GM23248 (cell line): ENCODE data around the gene PLEKHG5. TPM values are rescaled to one million over a fixed set of nuclear protein-coding genes. Genes with fewer than 3 reads are reported as not detected.

Source experiments
- DNase-seq: peaks from one replicate; pipeline ENCODE4 v3.0.0-alpha.2; 2015
- H2AFZ ChIP-seq: fragments of 200-600 bp; sonication (generic); 2 replicates; pipeline ENCODE4 v1.6.1; 2016; ENCODE audit warnings: antibody characterized with exemption
- H3F3A ChIP-seq: fragments of 200-600 bp; sonication (generic); 2 replicates; pipeline ENCODE4 v1.6.1; 2016; ENCODE audit warnings: mild to moderate bottlenecking, antibody characterized with exemption, mixed run types; ENCODE audit not compliant: insufficient read depth
- H3K27ac ChIP-seq: fragments of 200-600 bp; sonication (generic); 2 replicates; pipeline ENCODE4 v1.5.1; 2016; ENCODE audit warnings: mild to moderate bottlenecking
- H3K27me3 ChIP-seq: fragments of 200-600 bp; sonication (generic); replicated peaks from 2 replicates; pipeline ENCODE4 v1.6.1; 2016; ENCODE audit warnings: mild to moderate bottlenecking; ENCODE audit not compliant: insufficient read depth
- H3K36me3 ChIP-seq: fragments of 200-600 bp; sonication (generic); 2 replicates; pipeline ENCODE4 v1.6.1; 2016; ENCODE audit warnings: low read depth, mild to moderate bottlenecking
- H3K4me1 ChIP-seq: fragments of 200-600 bp; sonication (generic); 2 replicates; pipeline ENCODE4 v1.6.1; 2016; ENCODE audit warnings: mild to moderate bottlenecking; ENCODE audit not compliant: insufficient read depth
- H3K4me2 ChIP-seq: fragments of 200-600 bp; sonication (generic); one replicate; pipeline ENCODE4 v1.6.1; 2016; ENCODE audit warnings: mild to moderate bottlenecking; ENCODE audit not compliant: unreplicated experiment
- H3K4me3 ChIP-seq: fragments of 200-600 bp; sonication (generic); 2 replicates; pipeline ENCODE4 v1.5.1; 2016; ENCODE audit warnings: mild to moderate bottlenecking
- H3K79me2 ChIP-seq: fragments of 200-600 bp; sonication (generic); 2 replicates; pipeline ENCODE4 v1.6.1; 2016; ENCODE audit warnings: mild to moderate bottlenecking; ENCODE audit not compliant: insufficient read depth
- H3K9ac ChIP-seq: fragments of 200-600 bp; sonication (generic); 2 replicates; pipeline ENCODE4 v1.6.1; 2016; ENCODE audit warnings: mild to moderate bottlenecking
- H3K9me2 ChIP-seq: fragments of 200-600 bp; sonication (generic); 2 replicates; pipeline ENCODE4 v1.6.1; 2016; ENCODE audit warnings: mixed run types, mild to moderate bottlenecking, moderate library complexity; ENCODE audit not compliant: insufficient read depth
- H3K9me3 ChIP-seq: fragments of 200-600 bp; sonication (generic); one replicate; pipeline ENCODE4 v1.6.1; 2017; ENCODE audit warnings: low read depth
- H4K20me1 ChIP-seq: fragments of 200-600 bp; sonication (generic); 2 replicates; pipeline ENCODE4 v1.6.0; 2016; ENCODE audit not compliant: insufficient read depth
- EZH2 ChIP-seq: fragments of 200-600 bp; sonication (generic); IDR thresholded peaks from 2 replicates; pipeline ENCODE4 v1.6.1; 2018; ENCODE audit warnings: antibody characterized with exemption, mild to moderate bottlenecking; ENCODE audit not compliant: insufficient read depth, poor library complexity, severe bottlenecking
- EZH2phosphoT487 ChIP-seq: fragments of 200-600 bp; sonication (generic); IDR thresholded peaks from 2 replicates; pipeline ENCODE4 v1.6.1; 2018; ENCODE audit warnings: antibody characterized with exemption, moderate library complexity, mild to moderate bottlenecking, low read depth; ENCODE audit not compliant: insufficient read depth
- WGBS, 2 experiments: methylation state at CpG; one replicate each; pipeline ENCODE4 v1.1.6; 2015 to 2017; ENCODE audit warnings: low lambda C conversion rate in 2 of 2, low coverage in 1 of 2; ENCODE audit errors: missing lambda C conversion rate in 2 of 2; 5-methylcytosine and 5-hydroxymethylcytosine counted together
- in situ Hi-C: fragments of 300-500 bp; cut with MboI; formaldehyde crosslinking; loops from 2 replicates; pipeline ENCODE4 v1.15.0; 2020
- polyA plus RNA-seq: library from polyadenylated mRNA; unstranded; fragments of >200 nt; fragmentation: Nextera tagmentation; extraction: Ambion mirVana; gene quantifications from 2 replicates; pipeline ENCODE4 v1.2.1, GENCODE V29; 2016
- total RNA-seq: library from RNA; depleted of rRNA; stranded (reverse); fragments of >200 nt; shearing (Covaris generic); gene quantifications from 2 replicates; pipeline ENCODE4 v1.2.3, GENCODE V29; 2014; rRNA removed

The PLEKHG5 gene
- 7.0 and 7.6 TPM in 2 replicates for total RNA-seq
- polyA plus RNA-seq = 2.0 and 2.8 TPM in 2 replicates

GRCh38 chr1:6491480-6491962, at the start of gene PLEKHG5:
Gene PLEKHG5 (minus strand): TSS chr1:6491667. CDS start chr1:6477571, 14,096 bp downstream.
- no peaks in the 10 kb centered on the region for H4K20me1 ChIP-seq
- H3K79me2 ChIP-seq = no peaks in the 10 kb centered on the region
- H3K9me3 ChIP-seq = no peaks in the 10 kb centered on the region
- no peaks in the 10 kb centered on the region for H3K27me3 ChIP-seq
- no peaks in the 10 kb centered on the region for H3K9me2 ChIP-seq
- peak within 1 kb of the TSS; percentile 97 for H2AFZ ChIP-seq
- WGBS, 2 experiments = 31% methylated on average over 6 of the region's 6 CpGs
- H3F3A ChIP-seq = peaks cover 15% of the 10 kb centered on the region; the same call in 1 of the 2 replicates
- H3K36me3 ChIP-seq = no peaks in the 10 kb centered on the region
- peak; percentile 81 for DNase-seq
- in situ Hi-C loops = no loop called here
- peak within 1 kb of the TSS; percentile 92 for H3K4me2 ChIP-seq
- peaks cover 16% of the 10 kb centered on the region for H3K4me1 ChIP-seq
- TF ChIP-seq EZH2 (no peak), EZH2phosphoT487 (no peak)
- H3K9ac ChIP-seq = peak within 1 kb of the TSS; percentile 70
- H3K4me3 ChIP-seq = peak within 1 kb of the TSS; percentile 85
- H3K27ac ChIP-seq = peak within 1 kb of the TSS; percentile 76

GRCh38 chr1:6538956-6539355, 47.5 kb upstream of the PLEKHG5 start:
- Histone ChIP-seq H2AFZ (no peak overlapping the region), H3K4me2 (peak overlapping the region; percentile 30), H3K9me3 (no peaks in the 10 kb centered on the region), H3K79me2 (peaks cover 20% of the 10 kb centered on the region), H3K9me2 (no peaks in the 10 kb centered on the region), H3K27me3 (no peaks in the 10 kb centered on the region), H4K20me1 (no peaks in the 10 kb centered on the region), H3K4me3 (no peak overlapping the region), H3K9ac (peak overlapping the region; percentile 13; the same call in 1 of the 2 replicates), H3K27ac (peak overlapping the region; percentile 46), H3F3A (peaks cover 19% of the 10 kb centered on the region), H3K4me1 (peaks cover 5% of the 10 kb centered on the region), H3K36me3 (peaks cover 14% of the 10 kb centered on the region; the same call in 1 of the 2 replicates)
- in situ Hi-C loops = no loop called here
- DNase-seq = peak; percentile 57
- 36 to 40% methylated on average over 3 of the region's 3 CpGs for WGBS, 2 experiments
- TF ChIP-seq EZH2phosphoT487 (no peak), EZH2 (no peak)

GRCh38 chr1:6536291-6536690, 44.8 kb upstream of the PLEKHG5 start:
- peaks cover 19% of the 10 kb centered on the region for H3F3A ChIP-seq
- in situ Hi-C loops = no loop called here
- H3K36me3 ChIP-seq = peaks cover 20% of the 10 kb centered on the region; the same call in 1 of the 2 replicates
- TF ChIP-seq EZH2 = no peak
- no peak for TF ChIP-seq EZH2phosphoT487
- H2AFZ ChIP-seq = no peak overlapping the region
- no peaks in the 10 kb centered on the region for H3K9me3 ChIP-seq
- no peaks in the 10 kb centered on the region for H4K20me1 ChIP-seq
- no peaks in the 10 kb centered on the region for H3K9me2 ChIP-seq
- no peak overlapping the region for H3K4me2 ChIP-seq
- DNase-seq = no peak
- 73 to 100% methylated on average over 4 to 5 of the region's 5 CpGs for WGBS, 2 experiments
- no peak overlapping the region for H3K27ac ChIP-seq
- peaks cover 5% of the 10 kb centered on the region for H3K4me1 ChIP-seq
- peaks cover 20% of the 10 kb centered on the region for H3K79me2 ChIP-seq
- H3K27me3 ChIP-seq = no peaks in the 10 kb centered on the region
- H3K9ac ChIP-seq = no peak overlapping the region
- H3K4me3 ChIP-seq = no peak overlapping the region

GRCh38 chr1:6535214-6535613, 43.7 kb upstream of the PLEKHG5 start:
- no peak overlapping the region for H2AFZ ChIP-seq
- peaks cover 13% of the 10 kb centered on the region for H3F3A ChIP-seq
- peaks cover 20% of the 10 kb centered on the region for H3K79me2 ChIP-seq
- no peaks in the 10 kb centered on the region for H3K27me3 ChIP-seq
- peaks cover 5% of the 10 kb centered on the region for H3K4me1 ChIP-seq
- no peak for DNase-seq
- no peaks in the 10 kb centered on the region for H4K20me1 ChIP-seq
- H3K27ac ChIP-seq = no peak overlapping the region
- peaks cover 20% of the 10 kb centered on the region; the same call in 1 of the 2 replicates for H3K36me3 ChIP-seq
- H3K9me2 ChIP-seq = no peaks in the 10 kb centered on the region
- no peak overlapping the region for H3K4me3 ChIP-seq
- H3K4me2 ChIP-seq = no peak overlapping the region
- in situ Hi-C loops = no loop called here
- 95 to 97% methylated on average over 4 of the region's 4 CpGs for WGBS, 2 experiments
- no peak for TF ChIP-seq EZH2phosphoT487
- TF ChIP-seq EZH2 = no peak
- no peaks in the 10 kb centered on the region for H3K9me3 ChIP-seq
- H3K9ac ChIP-seq = no peak overlapping the region
